A673 (cell line): ENCODE measurements around the gene AKAP1. TPM values are rescaled to one million over a fixed set of nuclear protein-coding genes. Genes with fewer than 3 reads are reported as not detected.

Source experiments
- BruUV-seq: library from RNA; stranded (reverse); fragments of 400-500 nt; replicated peaks from 2 replicates; lab custom pipeline; 2021; lab: Mats Ljungman, UMichigan
- CTCF ChIA-PET: fragments of 300-600 bp; sonication (Branson Sonifier 250); formaldehyde crosslinking; loops from one replicate; lab custom pipeline; 2022; ENCODE audit warnings: antibody characterized with exemption; lab: Charles Lee
- POLR2A ChIA-PET: fragments of 300-600 bp; sonication (Branson Sonifier 250); formaldehyde crosslinking; loops from one replicate; lab custom pipeline; 2022; ENCODE audit warnings: antibody characterized with exemption; ENCODE audit not compliant: low non-redundant PET; lab: Charles Lee
- DNase-seq: peaks from one replicate; pipeline ENCODE4 v3.0.0-alpha.2; 2015; ENCODE audit warnings: low spot score
- H3K27ac ChIP-seq: fragments of 200-600 bp; sonication (generic); 2 replicates; pipeline ENCODE4 v1.5.1; 2016; ENCODE audit warnings: mixed run types, low read depth, mild to moderate bottlenecking, mixed read lengths, antibody characterized with exemption, low read length; ENCODE audit not compliant: poor library complexity, severe bottlenecking
- H3K27me3 ChIP-seq: fragments of 200-600 bp; sonication (generic); replicated peaks from 2 replicates; pipeline ENCODE4 v1.6.1; 2017; ENCODE audit warnings: mixed run types, low read depth, mild to moderate bottlenecking, mixed read lengths, antibody characterized with exemption, low read length; ENCODE audit not compliant: insufficient read depth, poor library complexity
- H3K36me3 ChIP-seq: fragments of 200-600 bp; sonication (generic); 2 replicates; pipeline ENCODE4 v1.6.1; 2016; ENCODE audit warnings: mixed run types, mild to moderate bottlenecking, mixed read lengths, antibody characterized with exemption, low read length; ENCODE audit not compliant: insufficient read depth, poor library complexity, severe bottlenecking
- H3K4me1 ChIP-seq: fragments of 200-600 bp; sonication (generic); 2 replicates; pipeline ENCODE4 v1.6.1; 2017; ENCODE audit warnings: mixed run types, mild to moderate bottlenecking, mixed read lengths, antibody characterized with exemption, low read length; ENCODE audit not compliant: insufficient read depth, poor library complexity, severe bottlenecking
- H3K4me3 ChIP-seq: fragments of 200-600 bp; sonication (generic); 2 replicates; pipeline ENCODE4 v1.5.1; 2016; ENCODE audit warnings: low read depth, mixed run types, mild to moderate bottlenecking, mixed read lengths, low read length; ENCODE audit not compliant: poor library complexity, severe bottlenecking
- H3K9me3 ChIP-seq: fragments of 200-600 bp; sonication (generic); 2 replicates; pipeline ENCODE4 v1.6.1; 2016; ENCODE audit warnings: mixed run types, low read depth, mild to moderate bottlenecking, mixed read lengths, antibody characterized with exemption, low read length; ENCODE audit not compliant: poor library complexity, severe bottlenecking
- EZH2 ChIP-seq: fragments of 200-600 bp; sonication (generic); IDR thresholded peaks from 2 replicates; pipeline ENCODE4 v1.6.1; 2017; ENCODE audit warnings: borderline replicate concordance, low read depth, mild to moderate bottlenecking, mixed read lengths, antibody characterized with exemption, low read length; ENCODE audit not compliant: poor library complexity, severe bottlenecking
- intact Hi-C: fragments of 100-400 bp; cut with micrococcal nuclease; formaldehyde crosslinking; loops from one replicate; pipeline ENCODE4 v1.10.0; 2022; ENCODE audit not compliant: unreplicated experiment
- total RNA-seq: library from RNA; stranded (reverse); gene quantifications from 2 replicates; pipeline ENCODE4 v1.2.3, GENCODE V29; 2021
- TF ChIP-seq, protein P1 (sequence below): fragments of 300-800, 200-600 bp; sonication (generic); conservative IDR thresholded peaks from 2 replicates; pipeline ENCODE4 v1.5.1; 2017; ENCODE audit warnings: low read depth, mild to moderate bottlenecking, antibody characterized with exemption, low read length, moderate library complexity, mixed read lengths

The AKAP1 gene
- total RNA-seq, 1 experiment from 2014 or later: 43.4 TPM

DNA sequence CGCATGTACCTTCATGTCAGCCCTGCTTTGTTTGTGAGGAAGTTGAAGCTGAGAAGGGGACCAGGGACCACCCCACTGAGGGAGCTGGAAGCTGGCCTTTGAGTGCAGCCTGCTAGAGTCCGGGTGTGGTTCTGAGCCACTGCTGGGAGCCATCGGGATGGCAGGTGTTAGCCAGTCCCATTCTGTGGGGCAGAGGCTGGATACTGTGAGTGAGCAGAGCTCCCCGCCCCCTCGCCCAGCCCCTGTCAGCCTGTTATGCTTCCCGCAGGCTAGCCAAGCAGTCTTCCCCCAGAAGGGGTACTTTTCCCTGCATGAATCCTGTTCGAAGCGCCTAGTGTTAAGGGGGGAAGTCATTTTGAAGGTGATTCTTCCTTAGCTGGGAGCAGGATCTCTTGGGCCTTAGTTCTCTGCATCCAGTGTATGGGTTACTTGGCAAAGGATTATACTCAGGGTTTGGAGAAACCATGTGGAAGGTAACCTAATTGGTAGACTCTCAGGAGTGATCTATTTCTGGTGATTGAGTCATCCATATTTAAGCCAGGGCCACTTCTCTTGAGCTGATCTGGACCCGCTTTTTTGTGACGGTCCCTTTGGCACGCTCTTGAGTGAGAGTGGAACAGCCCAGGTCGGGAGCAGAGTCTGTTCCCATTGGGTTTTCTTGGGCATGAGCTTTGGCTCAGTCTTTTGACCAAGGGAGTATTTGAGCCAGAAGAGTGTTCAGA, 23.8 kb downstream of the AKAP1 start:
- ChIA-PET CTCF (no interaction called here), POLR2A (no interaction called here)
- no TSS peak for BruUV-seq
- H3K27ac ChIP-seq: no peak overlapping the region
- H3K4me3 ChIP-seq: no peak overlapping the region
- intact Hi-C loops: no loop called here
- no peaks in the 10 kb centered on the region for H3K9me3 ChIP-seq
- TF ChIP-seq, protein P1, sequence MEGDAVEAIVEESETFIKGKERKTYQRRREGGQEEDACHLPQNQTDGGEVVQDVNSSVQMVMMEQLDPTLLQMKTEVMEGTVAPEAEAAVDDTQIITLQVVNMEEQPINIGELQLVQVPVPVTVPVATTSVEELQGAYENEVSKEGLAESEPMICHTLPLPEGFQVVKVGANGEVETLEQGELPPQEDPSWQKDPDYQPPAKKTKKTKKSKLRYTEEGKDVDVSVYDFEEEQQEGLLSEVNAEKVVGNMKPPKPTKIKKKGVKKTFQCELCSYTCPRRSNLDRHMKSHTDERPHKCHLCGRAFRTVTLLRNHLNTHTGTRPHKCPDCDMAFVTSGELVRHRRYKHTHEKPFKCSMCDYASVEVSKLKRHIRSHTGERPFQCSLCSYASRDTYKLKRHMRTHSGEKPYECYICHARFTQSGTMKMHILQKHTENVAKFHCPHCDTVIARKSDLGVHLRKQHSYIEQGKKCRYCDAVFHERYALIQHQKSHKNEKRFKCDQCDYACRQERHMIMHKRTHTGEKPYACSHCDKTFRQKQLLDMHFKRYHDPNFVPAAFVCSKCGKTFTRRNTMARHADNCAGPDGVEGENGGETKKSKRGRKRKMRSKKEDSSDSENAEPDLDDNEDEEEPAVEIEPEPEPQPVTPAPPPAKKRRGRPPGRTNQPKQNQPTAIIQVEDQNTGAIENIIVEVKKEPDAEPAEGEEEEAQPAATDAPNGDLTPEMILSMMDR: no peak
- no peak for TF ChIP-seq EZH2
- H3K4me1 ChIP-seq: peaks cover 13% of the 10 kb centered on the region
- H3K27me3 ChIP-seq: no peaks in the 10 kb centered on the region
- no peak for DNase-seq
- H3K36me3 ChIP-seq: no peaks in the 10 kb centered on the region

DNA sequence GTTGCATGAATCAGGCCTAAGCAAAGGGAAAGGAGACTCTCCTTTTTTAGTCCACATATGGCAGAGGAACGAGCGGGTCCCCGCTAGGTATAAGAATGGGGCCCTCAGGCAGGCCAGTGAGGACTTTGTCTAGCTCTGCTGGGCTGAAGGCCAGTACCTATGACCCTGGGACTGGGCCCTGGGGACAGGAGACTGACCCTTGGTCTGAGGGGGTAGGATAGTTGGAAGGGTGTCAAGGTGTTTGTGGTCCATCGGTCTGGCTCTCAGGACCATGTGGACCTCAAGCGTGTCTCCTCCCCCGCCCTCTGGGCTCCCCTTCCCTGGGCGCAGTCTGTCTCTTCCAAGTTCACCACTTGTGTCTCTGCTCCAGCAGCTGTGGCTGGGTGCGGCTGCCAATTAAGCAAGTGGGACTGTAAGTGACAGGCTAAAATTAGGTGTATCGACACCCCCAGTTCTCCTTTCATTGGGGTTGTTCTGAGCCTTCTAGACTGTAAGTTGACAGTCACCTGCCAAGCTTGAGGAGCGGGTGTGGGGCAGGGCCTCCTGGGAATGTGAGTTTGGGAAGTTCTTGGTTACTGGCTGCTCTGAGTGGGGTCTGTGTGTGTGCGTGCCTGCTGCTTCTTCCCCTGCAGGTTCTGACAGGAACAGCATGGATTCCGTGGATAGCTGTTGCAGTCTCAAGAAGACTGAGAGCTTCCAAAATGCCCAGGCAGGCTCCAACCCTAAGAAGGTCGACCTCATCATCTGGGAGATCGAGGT, 24.5 kb downstream of the AKAP1 start:
- Histone ChIP-seq H3K27ac (no peak overlapping the region), H3K9me3 (no peaks in the 10 kb centered on the region), H3K4me3 (no peak overlapping the region), H3K27me3 (no peaks in the 10 kb centered on the region), H3K4me1 (peaks cover 13% of the 10 kb centered on the region), H3K36me3 (no peaks in the 10 kb centered on the region)
- CTCF ChIA-PET: no interaction called here
- POLR2A ChIA-PET: interaction anchor here (0.6 to 0.7 kb wide), 2 partner anchors 10 to 1282 kb away, joined by 3 to 10 read pairs; no protein-coding TSS in a partner anchor
- TF ChIP-seq, protein P1: peak; percentile 39; the same call in 1 of the 2 replicates
- TF ChIP-seq EZH2: no peak
- no TSS peak for BruUV-seq
- intact Hi-C loops: no loop called here
- DNase-seq: peak; percentile 35

DNA sequence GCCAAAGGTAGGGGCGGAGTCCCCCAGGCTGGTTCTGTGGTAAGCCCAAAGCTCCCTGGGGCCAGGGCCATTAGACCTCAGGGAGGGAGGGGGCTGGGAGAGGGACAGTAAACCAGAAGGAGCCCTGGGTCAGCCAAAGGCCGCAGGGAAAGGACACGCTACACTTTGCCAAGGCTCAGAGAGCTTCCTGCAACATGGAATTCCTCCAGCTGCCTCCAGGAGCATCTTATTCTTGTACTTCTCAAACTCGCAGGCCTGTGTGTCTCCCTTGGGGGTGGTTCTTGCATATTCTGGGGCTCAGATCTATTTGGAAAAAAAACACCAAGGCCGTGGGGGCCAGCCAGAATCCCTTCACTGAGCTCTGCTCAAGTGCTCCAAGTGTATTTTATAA, 25.1 kb downstream of the AKAP1 start:
- Histone ChIP-seq H3K4me3 (no peak overlapping the region), H3K27me3 (no peaks in the 10 kb centered on the region), H3K9me3 (no peaks in the 10 kb centered on the region), H3K36me3 (peaks cover 3% of the 10 kb centered on the region), H3K4me1 (peaks cover 13% of the 10 kb centered on the region), H3K27ac (no peak overlapping the region)
- TF ChIP-seq EZH2: no peak
- TF ChIP-seq, protein P1: no peak
- ChIA-PET POLR2A (interaction anchor here (0.7 kb wide), 1 partner anchor 1281 kb away, joined by 10 read pairs; no protein-coding TSS in a partner anchor), CTCF (no interaction called here)
- intact Hi-C loops: no loop called here
- no TSS peak for BruUV-seq
- DNase-seq: no peak
